IMR-90 (cell line): Measurements from ENCODE around the gene ZBTB48. TPM values are rescaled to one million over a fixed set of nuclear protein-coding genes. Genes with fewer than 3 reads are reported as not detected.

Experiments
- ATAC-seq: fragments of 200-7000 bp; cut with Tn5 transposase; 2 replicates; pipeline ENCODE4 v1.9.1; 2020; ENCODE audit warnings: low read depth, mild to moderate bottlenecking, moderate library complexity
- BruUV-seq: library from RNA; stranded (reverse); fragments of 400-500 nt; replicated peaks from 2 replicates; lab custom pipeline; 2021; lab: Mats Ljungman, UMichigan
- CTCF ChIA-PET: fragments of 300-600 bp; formaldehyde crosslinking; extraction: SDS; loops from one replicate; lab custom pipeline; 2021; ENCODE audit warnings: antibody characterized with exemption; lab: Yijun Ruan, JAX
- POLR2A ChIA-PET: fragments of 300-600 bp; sonication (Branson Sonifier 250); formaldehyde crosslinking; loops from one replicate; lab custom pipeline; 2022; ENCODE audit warnings: antibody characterized with exemption; ENCODE audit not compliant: unreplicated experiment; lab: Charles Lee
- DNase-seq: peaks from one replicate; pipeline ENCODE4 v3.0.0; 2013
- H2AFZ ChIP-seq: replicated peaks from 2 replicates; pipeline ENCODE3; 2013; ENCODE audit warnings: low read length, mild to moderate bottlenecking; ENCODE audit not compliant: poor library complexity
- H2AK5ac ChIP-seq: 2 replicates; pipeline ENCODE4 v1.6.1; 2013; ENCODE audit warnings: low read depth, low read length, inconsistent platforms
- H2AK9ac ChIP-seq: replicated peaks from 2 replicates; pipeline ENCODE3; 2013; ENCODE audit warnings: mild to moderate bottlenecking, low read depth, low read length, moderate library complexity; ENCODE audit not compliant: poor library complexity
- H2BK120ac ChIP-seq: 2 replicates; pipeline ENCODE4 v1.6.1; 2013; ENCODE audit warnings: low read depth, low read length, inconsistent platforms
- H2BK15ac ChIP-seq: 3 replicates; pipeline ENCODE4 v1.6.1; 2013; ENCODE audit warnings: low read depth, low read length, inconsistent platforms
- H2BK20ac ChIP-seq: 2 replicates; pipeline ENCODE4 v1.6.1; 2013; ENCODE audit warnings: low read depth, mild to moderate bottlenecking, inconsistent platforms, low read length, moderate library complexity
- H2BK5ac ChIP-seq: 2 replicates; pipeline ENCODE4 v1.6.1; 2013; ENCODE audit warnings: mild to moderate bottlenecking, low read depth, low read length, inconsistent platforms; ENCODE audit not compliant: poor library complexity, severe bottlenecking
- H3K14ac ChIP-seq: replicated peaks from 2 replicates; pipeline ENCODE4 v1.6.1; 2013; ENCODE audit warnings: low read depth, low read length, inconsistent platforms
- H3K18ac ChIP-seq: 2 replicates; pipeline ENCODE4 v1.6.1; 2013; ENCODE audit warnings: low read depth, low read length, control low read depth
- H3K23ac ChIP-seq: 2 replicates; pipeline ENCODE4 v1.6.1; 2013; ENCODE audit warnings: low read depth, low read length, inconsistent platforms
- H3K27ac ChIP-seq: 2 replicates; pipeline ENCODE4 v1.5.1; 2013; ENCODE audit warnings: mild to moderate bottlenecking, control low read depth, low read length; ENCODE audit not compliant: insufficient read depth
- H3K27me3 ChIP-seq: 2 replicates; pipeline ENCODE4 v1.6.1; 2013; ENCODE audit warnings: low read length; ENCODE audit not compliant: control insufficient read depth, insufficient read depth
- H3K36me3 ChIP-seq: 2 replicates; pipeline ENCODE4 v1.6.1; 2013; ENCODE audit warnings: low read length, mixed read lengths; ENCODE audit not compliant: control insufficient read depth, insufficient read depth
- H3K4ac ChIP-seq: 2 replicates; pipeline ENCODE4 v1.6.1; 2013; ENCODE audit warnings: low read depth, low read length, inconsistent platforms
- H3K4me1 ChIP-seq: 2 replicates; pipeline ENCODE4 v1.6.1; 2013; ENCODE audit warnings: low read length, mixed read lengths; ENCODE audit not compliant: control insufficient read depth, insufficient read depth
- H3K4me2 ChIP-seq: 2 replicates; pipeline ENCODE4 v1.6.1; 2013; ENCODE audit warnings: low read depth, mild to moderate bottlenecking, control low read depth, low read length, moderate library complexity
- H3K4me3 ChIP-seq: 2 replicates; pipeline ENCODE4 v1.5.1; 2013; ENCODE audit warnings: low read depth, mild to moderate bottlenecking, control low read depth, low read length, moderate library complexity; ENCODE audit not compliant: insufficient read depth
- H3K56ac ChIP-seq: 2 replicates; pipeline ENCODE4 v1.6.1; 2013; ENCODE audit warnings: low read length, inconsistent platforms; ENCODE audit not compliant: insufficient read depth; ENCODE audit errors: extremely low read depth
- H3K79me1 ChIP-seq, 2 experiments: 2 replicates each; pipeline ENCODE4 v1.6.1; 2013; ENCODE audit warnings: low read length in 2 of 2, inconsistent platforms in 1 of 2, low read depth in 1 of 2
- H3K9ac ChIP-seq: 2 replicates; pipeline ENCODE4 v1.6.1; 2013; ENCODE audit warnings: low read depth, low read length, control low read depth
- H3K9me1 ChIP-seq: 2 replicates; pipeline ENCODE4 v1.6.1; 2013; ENCODE audit warnings: low read length, inconsistent platforms; ENCODE audit not compliant: insufficient read depth
- H3K9me3 ChIP-seq: 2 replicates; pipeline ENCODE4 v1.6.1; 2013; ENCODE audit warnings: low read length; ENCODE audit not compliant: control insufficient read depth, insufficient read depth
- H4K20me1 ChIP-seq: 2 replicates; pipeline ENCODE4 v1.6.1; 2013; ENCODE audit warnings: low read length, inconsistent platforms; ENCODE audit not compliant: insufficient read depth
- H4K5ac ChIP-seq: 2 replicates; pipeline ENCODE4 v1.6.1; 2013; ENCODE audit warnings: mild to moderate bottlenecking, low read depth, low read length, control low read depth
- H4K8ac ChIP-seq, 2 experiments: 2 replicates each; pipeline ENCODE4 v1.6.1; 2013; ENCODE audit warnings: low read depth in 2 of 2, low read length in 2 of 2, control low read depth in 1 of 2, inconsistent platforms in 1 of 2
- H4K91ac ChIP-seq: 2 replicates; pipeline ENCODE4 v1.6.1; 2013; ENCODE audit warnings: low read depth, low read length, inconsistent platforms; ENCODE audit not compliant: insufficient read depth
- RCOR1 ChIP-seq: IDR thresholded peaks from 2 replicates; pipeline ENCODE4 v1.6.1; 2012; ENCODE audit warnings: mild to moderate bottlenecking, low read length, improper control_type of control experiment; ENCODE audit not compliant: insufficient replicate concordance
- WGBS, 2 experiments: methylation state at CpG; one replicate each; pipeline versions ENCODE4 v1.1.5 to v1.1.7; 2013; ENCODE audit warnings: missing lambda C conversion rate in 2 of 2; ENCODE audit not compliant: insufficient read length in 1 of 2; ENCODE audit errors: extremely low coverage in 2 of 2; 5-methylcytosine and 5-hydroxymethylcytosine counted together
- dilution Hi-C: fragments of 300-500 bp; cut with HindIII; formaldehyde crosslinking; loops from one replicate; pipeline ENCODE4 v1.14.3; 2018; ENCODE audit warnings: low sequenced_read_pairs; ENCODE audit not compliant: unreplicated experiment
- in situ Hi-C: fragments of 300-500 bp; cut with MboI; formaldehyde crosslinking; loops from 3 replicates; pipeline ENCODE4 v1.14.3; 2019; ENCODE audit warnings: low sequenced_read_pairs, inconsistent platforms, mixed read lengths
- intact Hi-C: fragments of 100-400 bp; cut with micrococcal nuclease; formaldehyde crosslinking; loops from 2 replicates; pipeline ENCODE4 v1.10.0; 2022
- polyA plus RNA-seq, 3 experiments: library from polyadenylated mRNA; depleted of rRNA; stranded (reverse); fragments of >200 nt; gene quantifications; 2 replicates each; pipeline ENCODE4 v1.2.3, GENCODE V29; 2012; ENCODE audit warnings: low replicate concordance in 1 of 3
- total RNA-seq: library from RNA; depleted of rRNA; stranded (reverse); fragments of >200 nt; gene quantifications from 2 replicates; pipeline ENCODE4 v1.2.3, GENCODE V29; 2012

ZBTB48 gene
- total and polyA plus RNA-seq, 2 of the 4 experiments (the other 2 are of a cell fraction) = 9.3 to 17.5 TPM

DNA sequence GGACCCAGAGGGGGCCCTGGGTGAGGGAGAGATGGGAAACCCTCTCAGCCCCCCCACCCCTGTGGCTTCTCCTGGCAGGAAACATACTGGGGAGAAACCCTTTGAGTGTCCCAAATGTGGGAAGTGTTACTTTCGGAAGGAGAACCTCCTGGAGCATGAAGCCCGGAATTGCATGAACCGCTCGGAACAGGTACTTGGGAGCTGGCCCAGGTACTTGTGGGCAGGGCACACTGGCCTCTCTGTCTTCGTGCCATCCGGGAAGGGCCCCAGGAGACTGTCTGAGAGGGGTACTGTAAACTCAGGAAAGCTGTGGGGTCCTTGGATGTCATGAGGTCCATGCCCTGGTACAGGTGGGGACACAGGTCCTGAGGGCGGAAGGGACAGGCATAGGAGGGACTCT is 6.0 kb downstream of the ZBTB48 start:
- 93% methylated on average over 3 of the region's 7 CpGs; no CpG with 5 or more reads in 1 of the 2 experiments for WGBS, 2 experiments
- Histone ChIP-seq H4K5ac (no peak overlapping the region), H2AK9ac (no peak overlapping the region), H3K4ac (no peak overlapping the region), H2BK20ac (no peak overlapping the region), H3K18ac (no peak overlapping the region), H2BK15ac (no peak overlapping the region), H3K9ac (no peak overlapping the region), H4K91ac (no peak overlapping the region), H3K4me1 (peaks cover 2% of the 10 kb centered on the region; the same call in 1 of the 2 replicates), H2BK5ac (no peak overlapping the region), H3K27me3 (no peaks in the 10 kb centered on the region), H3K36me3 (peaks cover 38% of the 10 kb centered on the region), H3K9me3 (no peaks in the 10 kb centered on the region), H2BK120ac (no peak overlapping the region), H4K20me1 (peaks cover 36% of the 10 kb centered on the region), H3K23ac (no peak overlapping the region), H3K4me3 (no peak overlapping the region), H3K27ac (no peak overlapping the region), H3K9me1 (peaks cover 11% of the 10 kb centered on the region; the same call in 1 of the 2 replicates), H3K56ac (no peak overlapping the region), H4K8ac (no peak overlapping the region), H3K4me2 (no peak overlapping the region), H3K79me1 (peaks cover 11 to 54% of the 10 kb centered on the region in 2 experiments), H2AFZ (no peak overlapping the region), H2AK5ac (no peak overlapping the region), H3K14ac (no peak overlapping the region)
- ChIA-PET POLR2A (no interaction called here), CTCF (no interaction called here)
- intact Hi-C loops = no loop called here
- DNase-seq (no peak), ATAC-seq (no peak)
- dilution Hi-C loops = no loop called here
- no TSS peak for BruUV-seq
- no peak for TF ChIP-seq RCOR1
- in situ Hi-C loops = no loop called here
